SW480 (cell line): ENCODE data around the gene ABCC12.

Experiments
- DNase-seq: peaks from one replicate; pipeline ENCODE4 v3.0.0-alpha.2; 2016; ENCODE audit warnings: low spot score

ABCC12 gene

GRCh38 chr16:48131201-48131935 is 24.4 kb downstream of the ABCC12 start:
- no peak for DNase-seq

GRCh38 chr16:48129926-48130325 is 25.9 kb downstream of the ABCC12 start:
- no peak for DNase-seq

GRCh38 chr16:48128769-48129168 is 27.0 kb downstream of the ABCC12 start:
- no peak for DNase-seq

- peak; percentile 53 for DNase-seq
Measured at GRCh38 chr16:48126801-48127644, 28.8 kb downstream of the ABCC12 start.

- DNase-seq = no peak
Measured at GRCh38 chr16:48125888-48126287, 29.9 kb downstream of the ABCC12 start.

GRCh38 chr16:48124266-48124665 is 31.5 kb downstream of the ABCC12 start:
- no peak for DNase-seq

- peak; percentile 89 for DNase-seq
Measured at GRCh38 chr16:48123104-48123788, 32.5 kb downstream of the ABCC12 start.

GRCh38 chr16:48121276-48121675 is 34.5 kb downstream of the ABCC12 start:
- no peak for DNase-seq

GRCh38 chr16:48118841-48119240 is 37.0 kb downstream of the ABCC12 start:
- DNase-seq = no peak

- DNase-seq = peak; percentile 26
Measured at GRCh38 chr16:48117217-48118105, 38.3 kb downstream of the ABCC12 start.

GRCh38 chr16:48115299-48115698 is 40.5 kb downstream of the ABCC12 start:
- DNase-seq = no peak

GRCh38 chr16:48114410-48114809 is 41.4 kb downstream of the ABCC12 start:
- DNase-seq = no peak

GRCh38 chr16:48113471-48113870 is 42.3 kb downstream of the ABCC12 start:
- peak; percentile 9 for DNase-seq

- DNase-seq = no peak
Measured at GRCh38 chr16:48113001-48113400, 42.8 kb downstream of the ABCC12 start.

GRCh38 chr16:48112600-48112999 is 43.2 kb downstream of the ABCC12 start:
- DNase-seq = no peak

- DNase-seq = no peak
Measured at GRCh38 chr16:48110982-48111381, 44.8 kb downstream of the ABCC12 start.

- DNase-seq = no peak
Measured at GRCh38 chr16:48110000-48110399, 45.8 kb downstream of the ABCC12 start.

GRCh38 chr16:48109475-48109874 is 46.3 kb downstream of the ABCC12 start:
- no peak for DNase-seq

- no peak for DNase-seq
Measured at GRCh38 chr16:48106446-48106845, 49.3 kb downstream of the ABCC12 start.
